GM18517 (cell line): ENCODE results near the gene GRAP2.
"Not testable (repeated sequence)": the region's sequence is repeated elsewhere in the genome, so short reads cannot be mapped to it uniquely, and the experiment has no call there.

Source experiments
- ATAC-seq: cut with Tn5 transposase; IDR thresholded peaks from one replicate; pipeline ENCODE4 v1.9.1; 2021; ENCODE audit warnings: mild to moderate bottlenecking, moderate library complexity; ENCODE audit not compliant: unreplicated experiment

GRAP2 gene

DNA sequence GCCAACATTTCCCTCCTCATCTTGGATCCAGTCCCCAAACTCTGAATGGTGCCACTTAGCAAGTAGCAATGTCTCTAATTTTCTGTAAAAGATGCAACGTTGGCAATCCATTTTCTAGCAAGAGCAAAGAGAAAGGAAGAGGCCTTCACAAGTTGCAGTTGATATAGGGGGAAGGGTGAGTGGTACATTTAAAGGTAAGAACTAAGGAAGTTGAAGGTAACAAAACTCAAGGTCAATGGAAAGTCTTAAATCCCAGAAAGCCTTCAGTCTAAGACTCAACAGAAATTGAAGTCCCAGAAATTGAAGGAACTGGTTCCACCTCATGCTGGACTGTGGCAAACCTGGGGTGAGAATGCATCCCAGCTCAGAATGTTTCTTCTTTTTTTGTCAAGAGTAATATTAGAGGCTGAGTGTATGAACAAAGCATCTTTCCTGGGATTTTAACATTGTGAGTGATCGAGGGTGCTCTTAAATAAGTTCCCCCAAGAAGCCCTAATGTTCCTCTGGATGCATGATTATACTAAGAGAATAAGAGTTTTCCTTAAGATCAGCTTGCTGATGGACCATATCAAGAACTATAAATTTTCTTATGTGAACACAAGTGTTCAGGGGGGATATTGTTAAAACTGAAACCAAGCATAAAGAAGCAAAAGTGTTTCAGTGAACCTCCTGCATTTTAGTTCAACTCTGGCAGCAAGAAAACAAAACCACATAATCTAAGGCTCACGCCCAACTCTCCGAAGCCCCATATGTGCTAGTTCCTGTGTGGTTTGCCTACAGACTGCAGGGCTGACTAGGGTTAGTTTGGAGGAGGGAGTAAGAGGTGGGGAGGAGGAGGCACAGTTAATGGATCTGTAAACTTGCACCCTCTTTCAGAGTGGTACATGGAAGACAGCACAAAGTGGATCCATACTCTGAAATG lies at the start of gene GRAP2:
TSS of gene GRAP2 (plus strand) at position 779 of the 922 bp plus-strand sequence. CDS start 46,023 bp downstream, outside the sequence.
- no peak for ATAC-seq

DNA sequence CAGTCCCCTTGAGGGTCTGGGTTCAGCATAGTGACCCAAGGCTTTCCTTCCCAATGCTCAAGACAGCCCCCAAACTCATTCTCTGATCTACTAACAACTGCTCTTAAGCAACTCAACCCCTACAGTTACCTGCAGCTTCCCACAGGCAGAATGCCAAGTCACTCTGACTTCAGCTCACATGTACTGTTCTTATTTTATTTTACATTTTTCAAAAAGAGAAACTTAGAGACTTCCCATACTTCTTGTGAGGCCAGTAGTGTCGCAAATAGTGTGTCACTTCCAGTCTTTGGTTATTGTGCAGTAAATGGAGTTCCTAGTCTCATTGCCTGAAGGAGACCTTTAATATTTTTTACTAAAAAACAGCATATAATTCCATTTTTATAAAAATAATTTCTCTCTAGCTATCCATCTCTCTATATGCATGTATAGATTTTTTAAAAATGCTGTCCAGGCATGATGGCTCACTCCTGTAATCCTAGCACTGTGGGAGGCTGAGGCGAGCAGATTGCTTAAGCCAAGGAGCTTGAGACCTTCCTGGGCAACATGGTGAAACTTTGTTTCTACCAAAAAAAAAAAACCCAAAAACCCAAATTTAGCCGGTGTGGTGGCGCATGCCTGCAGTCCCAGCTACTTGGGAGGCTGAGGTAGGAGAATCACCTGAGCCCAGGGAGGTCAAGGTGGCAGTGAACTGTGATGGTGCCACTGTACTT lies 49.1 kb upstream of the GRAP2 start:
- ATAC-seq: no peak

DNA sequence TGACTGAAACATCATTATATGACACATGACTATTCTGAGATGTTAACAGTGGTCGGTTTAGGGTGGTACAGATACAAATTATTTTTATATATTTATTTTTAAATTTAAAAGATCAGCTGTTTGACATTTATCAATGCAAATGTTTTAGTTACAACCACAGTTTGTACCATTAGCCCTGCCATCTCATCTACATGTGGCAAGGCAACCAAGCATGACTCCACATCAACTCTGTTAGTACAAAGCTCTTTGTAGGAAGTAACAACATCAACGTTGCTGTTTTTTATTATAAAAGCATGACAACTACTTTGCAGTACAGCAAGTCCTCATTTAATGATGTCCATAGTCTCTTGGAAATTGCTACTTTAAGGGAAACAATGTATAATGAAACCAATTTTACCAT lies 48.1 kb upstream of the GRAP2 start:
- no peak for ATAC-seq

DNA sequence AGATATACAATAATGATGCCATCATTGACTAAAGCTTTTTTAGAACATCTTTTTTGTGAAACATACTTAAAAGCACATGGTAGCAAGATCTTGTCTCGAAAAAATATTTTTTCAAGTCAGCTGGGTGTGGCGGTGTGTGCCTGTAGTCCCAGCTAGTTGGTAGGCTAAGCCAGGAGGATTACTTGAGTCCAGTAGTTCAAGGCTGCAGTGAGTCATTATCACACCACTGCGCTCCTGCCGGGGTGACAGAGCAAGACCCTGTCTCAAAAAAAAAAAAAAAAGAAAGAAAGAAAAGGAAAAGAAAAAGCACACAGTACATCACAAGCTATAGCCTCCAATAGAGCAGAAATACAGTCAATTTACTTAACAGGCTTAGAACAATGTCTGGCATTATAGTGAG lies 44.3 kb upstream of the GRAP2 start:
- ATAC-seq: no peak

DNA sequence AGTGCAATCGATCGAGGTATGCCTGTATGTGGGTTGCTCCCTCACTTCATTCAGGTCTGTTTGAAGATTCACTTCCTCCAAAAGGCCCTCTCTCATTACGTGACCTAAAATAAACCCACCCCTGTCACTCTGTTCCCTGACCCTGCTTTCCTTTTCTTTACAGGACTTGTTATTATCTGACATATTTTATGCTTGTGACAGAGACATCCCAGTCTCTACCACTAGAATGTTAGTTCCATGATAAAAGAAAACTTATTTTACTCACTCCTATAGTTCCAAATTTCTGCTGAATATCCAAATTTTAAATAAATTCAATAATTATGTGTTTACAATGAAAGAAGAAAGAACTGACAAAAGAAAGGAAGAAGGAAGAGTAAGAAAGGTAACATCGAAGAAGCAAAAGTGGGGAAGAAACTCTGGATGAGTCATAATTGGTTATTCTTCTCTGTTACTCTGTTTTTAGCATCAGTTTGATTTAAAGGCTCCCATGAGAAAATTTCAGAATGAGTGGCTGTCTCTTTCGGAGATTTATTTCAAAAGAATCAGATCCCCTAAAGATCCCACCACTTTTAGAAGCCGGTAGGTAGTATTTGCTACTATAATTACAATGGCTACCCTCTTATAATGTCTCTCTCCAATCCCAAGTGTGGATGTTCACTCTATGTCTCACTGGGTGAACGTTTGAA lies 40.8 kb upstream of the GRAP2 start:
- no peak for ATAC-seq

DNA sequence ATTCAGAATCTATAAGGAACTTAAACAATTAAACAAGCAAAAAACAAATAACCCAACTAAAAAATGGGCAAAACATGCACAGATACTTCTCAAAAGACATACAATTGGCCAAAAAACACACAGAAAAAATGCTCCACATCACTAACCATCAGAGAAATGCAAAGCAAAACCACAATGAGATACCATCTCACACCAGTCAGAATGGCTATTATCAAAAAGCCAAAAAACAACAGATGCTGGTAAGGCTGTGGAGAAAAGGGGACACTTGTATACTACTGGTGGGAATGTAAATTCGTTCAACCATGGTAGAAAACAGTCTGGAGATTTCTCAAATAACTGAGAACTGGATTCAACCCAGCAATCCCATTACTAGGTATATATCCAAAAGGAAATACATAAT lies 32.1 kb upstream of the GRAP2 start:
- ATAC-seq: no peak

DNA sequence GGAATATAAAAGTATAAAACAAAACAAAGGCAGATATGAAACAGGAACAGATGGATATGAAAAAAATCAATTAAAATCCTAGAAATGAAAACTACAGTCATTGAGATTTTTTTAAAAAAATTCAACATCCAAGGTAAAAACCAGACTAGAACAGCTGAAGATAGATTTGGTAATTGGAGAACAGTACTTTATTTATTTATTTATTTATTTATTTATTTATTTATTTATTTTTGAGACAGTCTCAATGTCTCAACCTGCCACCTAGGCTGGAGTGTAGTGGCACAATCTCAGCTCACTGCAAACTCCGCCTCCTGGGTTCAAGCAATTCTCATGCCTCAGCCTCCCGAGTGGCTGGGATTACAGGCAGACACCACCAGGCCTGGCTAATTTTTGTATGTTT lies 31.1 kb upstream of the GRAP2 start:
- not testable (repeated sequence) for ATAC-seq

DNA sequence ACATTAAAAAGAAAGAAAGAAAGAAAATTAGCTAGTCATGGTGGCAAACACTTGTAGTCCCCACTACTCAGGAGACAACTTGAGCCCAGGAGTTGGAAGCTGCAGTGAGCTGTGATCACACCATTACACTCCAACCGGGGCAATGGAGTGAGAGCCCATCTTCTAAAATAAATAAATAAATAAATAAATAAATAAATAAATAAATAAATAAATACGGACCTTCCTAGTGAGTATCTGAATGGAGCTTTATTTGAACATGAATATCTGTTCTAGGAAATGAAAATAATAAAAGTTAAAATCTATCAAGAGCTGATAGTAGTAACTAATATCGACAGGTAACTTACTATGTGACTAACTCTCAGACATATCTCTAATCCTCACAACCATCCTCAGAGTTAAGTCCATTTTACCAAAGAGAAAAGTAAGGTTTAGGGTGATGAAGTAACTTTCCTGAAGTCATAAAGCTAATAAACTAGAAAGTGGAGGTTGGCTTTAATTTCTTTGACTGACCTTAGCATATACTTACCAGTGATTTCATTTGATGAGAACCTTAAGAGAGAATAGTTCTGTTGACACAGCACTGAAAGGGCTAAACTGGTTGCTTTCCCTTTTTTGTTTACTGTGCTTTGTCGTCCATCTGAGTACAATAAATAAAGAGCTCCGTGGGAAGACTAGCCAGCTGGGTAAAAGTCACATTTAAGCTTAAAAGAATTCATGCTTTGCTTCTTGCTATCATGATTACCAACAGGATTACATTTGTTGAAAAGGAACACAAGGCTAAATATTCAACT lies 29.7 kb upstream of the GRAP2 start:
- ATAC-seq: no peak

DNA sequence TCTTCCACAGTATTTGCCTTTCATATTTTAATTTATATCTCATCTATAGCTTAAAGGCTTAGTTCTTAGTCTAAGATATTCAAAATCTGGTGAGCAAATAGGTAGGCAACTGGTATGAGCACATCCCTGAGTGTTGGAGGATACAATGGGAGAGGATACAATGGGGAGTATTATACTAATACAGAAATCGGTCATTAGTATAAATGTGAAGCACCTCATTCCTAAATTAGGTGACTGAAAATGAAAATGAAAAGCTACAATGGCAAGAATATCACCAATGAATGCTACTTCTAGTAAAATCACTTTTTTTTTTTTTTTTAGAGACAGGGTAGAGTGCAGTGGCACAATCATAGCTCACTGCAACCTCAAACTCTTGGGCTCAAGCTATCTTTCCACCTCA lies 28.3 kb upstream of the GRAP2 start:
- no peak for ATAC-seq

DNA sequence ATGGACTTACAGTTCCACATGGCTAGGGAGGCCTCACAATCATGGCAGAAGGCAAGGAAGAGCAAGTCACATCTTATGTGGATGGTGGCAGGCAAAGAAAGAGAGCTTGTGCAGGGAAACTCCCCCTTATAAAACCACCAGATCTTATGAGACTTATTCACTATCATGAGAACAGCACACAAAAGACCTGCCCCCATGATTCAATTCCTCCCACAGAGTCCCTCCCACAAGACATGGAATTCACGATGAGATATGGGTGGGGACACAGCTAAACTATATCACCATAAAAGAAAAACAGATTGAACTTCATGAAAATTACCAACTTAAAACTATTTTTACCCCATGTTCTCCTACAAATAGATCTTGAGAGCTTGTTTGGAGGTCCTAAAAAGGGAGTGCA lies 26.9 kb upstream of the GRAP2 start:
- ATAC-seq: no peak

DNA sequence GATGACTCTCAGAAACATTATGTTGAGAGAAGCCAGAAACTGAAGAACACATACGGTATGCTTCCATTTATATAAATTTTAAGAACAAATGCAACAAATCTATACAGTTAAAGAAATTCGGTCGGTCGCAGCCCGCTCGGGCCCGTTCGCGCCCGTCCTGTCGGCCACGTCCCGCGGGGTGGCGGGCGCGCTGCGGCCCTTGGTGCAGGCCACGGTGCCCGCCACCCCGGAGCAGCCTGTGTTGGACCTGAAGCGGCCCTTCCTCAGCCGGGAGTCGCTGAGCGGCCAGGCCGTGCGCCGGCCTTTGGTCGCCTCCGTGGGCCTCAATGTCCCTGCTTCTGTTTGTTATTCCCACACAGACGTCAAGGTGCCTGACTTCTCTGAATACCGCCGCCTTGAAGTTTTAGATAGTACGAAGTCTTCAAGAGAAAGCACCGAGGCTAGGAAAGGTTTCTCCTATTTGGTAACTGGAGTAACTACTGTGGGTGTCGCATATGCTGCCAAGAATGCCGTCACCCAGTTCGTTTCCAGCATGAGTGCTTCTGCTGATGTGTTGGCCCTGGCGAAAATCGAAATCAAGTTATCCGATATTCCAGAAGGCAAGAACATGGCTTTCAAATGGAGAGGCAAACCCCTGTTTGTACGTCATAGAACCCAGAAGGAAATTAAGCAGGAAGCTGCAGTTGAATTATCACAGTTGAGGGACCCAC lies 25.6 kb upstream of the GRAP2 start:
- not testable (repeated sequence) for ATAC-seq

DNA sequence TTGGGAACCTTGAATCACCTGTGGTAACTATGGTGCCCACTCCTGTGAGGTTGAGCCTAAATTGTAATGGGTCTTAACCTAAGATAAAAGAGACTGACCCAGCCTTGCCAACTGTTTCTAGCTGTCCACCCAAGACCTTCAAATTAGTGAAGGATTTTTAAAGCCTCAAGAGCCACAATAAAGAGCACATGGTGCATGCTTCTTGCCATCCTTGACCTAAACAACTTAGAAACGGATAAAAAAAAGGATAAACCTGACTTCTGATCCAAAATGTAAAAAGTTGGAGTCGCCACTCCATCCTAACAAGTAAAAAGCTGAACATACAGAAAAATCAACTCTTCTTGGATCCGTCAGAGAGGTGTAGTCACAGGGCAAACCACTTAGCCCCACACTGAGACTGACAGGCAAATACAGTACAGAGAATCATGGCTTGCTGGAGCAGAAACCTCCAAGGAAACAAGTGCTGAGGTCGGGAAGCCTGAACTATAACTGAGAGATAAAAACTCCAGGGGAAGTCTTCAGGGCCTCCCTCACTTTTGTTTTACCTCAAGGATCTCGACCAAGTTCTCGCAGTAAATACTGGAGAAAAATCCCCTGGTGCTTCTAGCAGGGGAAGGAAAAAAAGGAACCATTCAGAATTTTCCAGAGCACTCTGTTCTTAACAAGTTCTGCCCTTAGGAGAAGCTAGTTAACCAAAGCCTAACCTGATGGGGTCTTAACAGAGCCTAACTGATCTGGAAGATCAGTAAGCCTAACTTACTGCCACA lies 23.6 kb upstream of the GRAP2 start:
- no peak for ATAC-seq

DNA sequence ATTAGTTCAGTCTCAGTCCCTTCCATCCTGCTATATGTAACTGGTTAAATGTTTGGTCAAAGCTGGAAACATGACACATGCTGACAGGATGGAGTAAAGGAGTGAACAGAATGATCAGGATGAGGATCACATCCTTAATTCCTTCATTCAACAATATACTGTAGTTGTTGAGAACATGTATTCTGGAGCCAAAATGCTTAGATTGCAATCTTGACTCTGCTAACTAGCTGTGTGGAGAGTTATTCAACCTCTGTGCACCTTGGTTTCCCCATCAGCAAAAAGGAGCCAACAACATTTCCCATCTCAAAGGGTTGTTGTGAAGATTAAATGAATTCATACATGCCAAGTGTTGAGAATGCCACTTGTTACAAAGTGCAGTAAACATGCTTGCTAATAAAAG lies 20.2 kb upstream of the GRAP2 start:
- ATAC-seq: no peak

DNA sequence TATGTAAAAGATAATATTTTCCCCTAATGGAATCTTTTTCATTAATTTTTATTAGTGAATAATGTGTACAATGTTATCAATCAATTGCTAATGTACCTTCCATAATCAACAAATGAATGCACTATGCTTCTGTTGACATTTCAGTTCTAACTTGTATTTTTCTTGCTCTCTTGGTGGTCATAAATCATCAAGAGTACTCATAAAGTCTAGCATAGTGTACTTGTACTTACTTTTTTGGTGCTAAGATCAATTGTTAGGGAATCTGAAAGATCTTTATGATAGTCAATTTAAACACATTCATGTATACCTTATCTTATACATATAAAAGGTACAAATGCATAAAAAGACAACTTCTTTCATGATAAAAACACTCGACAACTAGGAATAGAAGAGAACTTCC lies 17.8 kb upstream of the GRAP2 start:
- ATAC-seq: no peak

DNA sequence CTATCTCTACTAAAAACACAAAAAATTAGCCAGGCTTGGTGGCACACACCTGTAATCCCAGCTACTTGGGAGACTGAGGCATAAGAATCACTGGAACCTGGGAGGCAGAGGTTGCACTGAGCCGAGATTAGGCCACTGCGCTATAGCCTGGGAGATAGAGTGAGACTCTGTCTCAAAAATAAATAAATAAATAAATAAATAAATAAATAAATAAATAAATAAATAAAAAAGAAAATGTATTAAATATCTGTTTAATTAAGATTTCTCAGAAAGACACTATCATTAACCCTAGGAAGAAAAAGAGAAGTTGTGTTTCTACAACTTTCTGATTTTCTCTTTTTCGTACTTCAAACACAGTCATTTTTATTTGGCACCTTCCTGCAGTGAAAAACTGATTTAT lies 11.0 kb upstream of the GRAP2 start:
- ATAC-seq: not testable (repeated sequence)

DNA sequence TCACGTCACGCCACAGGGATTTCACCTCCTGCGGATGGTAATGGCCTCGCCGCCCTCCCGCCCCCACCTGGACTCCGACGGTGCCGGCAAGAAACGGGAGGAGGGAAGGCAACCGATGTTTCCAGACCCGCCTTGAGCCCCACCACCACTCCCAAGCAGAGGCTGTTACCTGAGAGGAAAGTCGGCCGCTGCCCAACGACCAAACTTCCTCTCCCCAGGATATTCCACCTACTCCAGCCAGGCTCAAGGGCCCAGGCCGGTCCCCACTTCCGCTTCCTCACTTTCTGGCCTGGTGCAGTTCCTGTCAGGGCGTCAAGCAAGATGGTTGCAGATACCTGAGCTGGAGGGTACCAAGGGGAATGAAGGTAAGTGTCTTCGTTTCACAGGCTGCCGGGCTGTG lies 7.4 kb upstream of the GRAP2 start, which contains the start of gene ENTHD1:
TSS of gene ENTHD1 (minus strand) at position 235 of the 400 bp plus-strand sequence. CDS start 6,012 bp downstream, outside the sequence.
- no peak for ATAC-seq

DNA sequence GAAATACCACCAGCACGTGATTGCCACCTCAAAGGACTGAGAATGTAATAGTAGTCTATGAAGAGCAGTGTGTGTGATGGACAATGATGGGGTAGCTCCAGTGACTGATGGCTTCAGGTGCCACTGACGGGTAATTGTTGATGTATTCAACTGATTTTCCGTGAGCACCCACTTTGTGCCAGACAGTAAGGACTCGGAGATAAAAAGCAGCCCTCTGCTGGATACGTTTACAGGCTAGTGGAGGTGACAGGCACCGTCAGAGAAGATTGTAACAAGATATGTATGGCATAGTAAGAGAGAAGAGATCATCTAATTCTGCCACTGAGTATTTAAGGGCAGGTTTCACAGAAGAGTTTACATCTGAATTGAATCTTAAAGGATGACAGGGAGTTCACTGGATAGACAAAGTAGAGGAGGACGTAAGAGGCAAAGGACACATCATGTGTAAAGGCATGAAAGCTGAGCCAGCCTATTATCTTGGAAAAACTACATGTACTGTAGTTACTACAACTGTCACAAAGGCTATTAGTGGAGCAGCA lies 6.3 kb upstream of the GRAP2 start:
- no peak for ATAC-seq

DNA sequence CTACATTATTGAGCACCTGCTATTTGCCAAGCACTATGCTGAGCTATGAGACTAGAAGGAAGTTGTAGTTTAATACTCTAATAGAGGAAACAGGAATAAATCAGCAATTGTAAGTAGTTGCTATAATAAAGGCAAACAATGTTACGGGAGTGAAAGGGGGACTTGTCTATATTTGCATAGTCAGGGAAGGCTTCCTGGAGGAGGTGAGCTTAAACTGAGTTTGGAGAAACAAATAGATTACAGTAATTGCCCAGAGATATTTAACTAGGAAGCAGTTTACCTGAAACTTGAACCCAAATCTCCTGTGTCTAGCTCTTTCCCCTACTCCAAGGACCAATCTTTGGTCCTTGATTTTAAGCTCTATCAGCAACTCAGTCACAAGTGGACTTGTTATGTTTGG lies 5.2 kb upstream of the GRAP2 start:
- ATAC-seq: no peak
